B cell (primary cell): ENCODE data around the gene SLC27A5. TPM values are rescaled to one million over a fixed set of nuclear protein-coding genes. Genes with fewer than 3 reads are reported as not detected.

Experiments used
- ATAC-seq: fragments of 200-7000 bp; cut with Tn5 transposase; one replicate; pipeline ENCODE4 v1.10.0; 2021; ENCODE audit warnings: low read depth, mild to moderate bottlenecking, moderate number of reproducible peaks, moderate library complexity
- CTCF ChIA-PET: fragments of 350-600 bp; sonication (Branson Sonifier 250); formaldehyde crosslinking; loops from one replicate; lab custom pipeline; 2021; ENCODE audit warnings: antibody characterized with exemption, inconsistent platforms; lab: Charles Lee
- POLR2A ChIA-PET: fragments of 350-600 bp; sonication (Branson Sonifier 250); formaldehyde crosslinking; loops from one replicate; lab custom pipeline; 2021; ENCODE audit warnings: antibody characterized with exemption; lab: Charles Lee
- DNase-seq: peaks from one replicate; pipeline ENCODE4 v3.0.0; 2013
- H2AFZ ChIP-seq: 2 replicates; pipeline ENCODE4 v1.6.1; 2012; ENCODE audit warnings: mild to moderate bottlenecking, low read depth, low read length; ENCODE audit not compliant: insufficient read depth, poor library complexity, severe bottlenecking
- H3K27ac ChIP-seq, 2 donors: 1 replicate in 1 of 2; 2 replicates in 1 of 2; pipeline ENCODE4 v1.5.1; 2012 to 2013; ENCODE audit warnings: low read length in 2 of 2, mild to moderate bottlenecking in 2 of 2, moderate library complexity in 1 of 2
- H3K27me3 ChIP-seq, 4 experiments: fragments of 200-600 bp in 1 of 4; sonication (generic) in 1 of 4; replicated peaks in 1 of 4; 1 replicate in 2 of 4; 2 replicates in 2 of 4; pipeline versions ENCODE4 v1.6.1 to v1.7.0; 2013 to 2016; ENCODE audit warnings: low read length in 3 of 4, mild to moderate bottlenecking in 2 of 4, mixed read lengths in 1 of 4, moderate library complexity in 1 of 4; ENCODE audit not compliant: insufficient read depth in 4 of 4, control insufficient read depth in 3 of 4; ENCODE audit errors: control extremely low read depth in 1 of 4
- H3K36me3 ChIP-seq, 2 experiments: replicated peaks in 1 of 2; 1 replicate in 1 of 2; 2 replicates in 1 of 2; pipeline versions ENCODE4 v1.6.1 to v1.7.1; 2013; ENCODE audit warnings: low read length in 1 of 2; ENCODE audit not compliant: insufficient read depth in 2 of 2, control insufficient read depth in 1 of 2; ENCODE audit errors: control extremely low read depth in 1 of 2, extremely low read depth in 1 of 2
- H3K4me1 ChIP-seq, 2 donors: fragments of 200-600 bp in 1 of 2; sonication (generic) in 1 of 2; 1 replicate in 1 of 2; 2 replicates in 1 of 2; pipeline versions ENCODE4 v1.5.1 to v1.6.1; 2013 to 2017; ENCODE audit warnings: low read length in 2 of 2; ENCODE audit not compliant: control insufficient read depth in 2 of 2, insufficient read depth in 2 of 2
- H3K4me2 ChIP-seq: replicated peaks from 2 replicates; pipeline ENCODE3; 2012; ENCODE audit warnings: mild to moderate bottlenecking, low read depth, low read length; ENCODE audit not compliant: poor library complexity, severe bottlenecking
- H3K4me3 ChIP-seq, 5 experiments: fragments of 200-600 bp in 1 of 5; sonication (generic) in 1 of 5; 1 replicate in 3 of 5; 2 replicates in 2 of 5; pipeline versions ENCODE4 v1.5.1 to v1.7.0; 2011 to 2016; ENCODE audit warnings: low read length in 4 of 5, mild to moderate bottlenecking in 4 of 5, low read depth in 2 of 5, control low read depth in 1 of 5, moderate library complexity in 1 of 5; ENCODE audit not compliant: insufficient read depth in 1 of 5; ENCODE audit errors: control extremely low read depth in 1 of 5, extremely low read depth in 1 of 5
- H3K79me2 ChIP-seq: fragments of 200-600 bp; sonication (generic); one replicate; pipeline ENCODE4 v1.6.0; 2016; ENCODE audit warnings: low read length; ENCODE audit not compliant: control insufficient read depth, insufficient read depth
- H3K9ac ChIP-seq: fragments of 200-600 bp; sonication (generic); 2 replicates; pipeline ENCODE4 v1.6.1; 2017; ENCODE audit warnings: mild to moderate bottlenecking, low read length, moderate library complexity
- H3K9me3 ChIP-seq, 3 donors: one replicate each; pipeline versions ENCODE4 v1.6.1 to v1.7.1; 2013; ENCODE audit warnings: low read length in 2 of 3; ENCODE audit not compliant: control insufficient read depth in 2 of 3, insufficient read depth in 1 of 3; ENCODE audit errors: control extremely low read depth in 1 of 3
- H4K20me1 ChIP-seq: 2 replicates; pipeline ENCODE4 v1.6.0; 2012; ENCODE audit warnings: mild to moderate bottlenecking, low read length; ENCODE audit not compliant: insufficient read depth, control insufficient read depth, poor library complexity, severe bottlenecking
- H3K27ac Mint-ChIP-seq: one replicate; pipeline ENCODE4 v1.8.0; 2021; ENCODE audit warnings: mixed read lengths
- H3K27me3 Mint-ChIP-seq: one replicate; pipeline ENCODE4 v1.8.0; 2021; ENCODE audit warnings: mixed read lengths
- H3K4me1 Mint-ChIP-seq: one replicate; pipeline ENCODE4 v1.8.0; 2021; ENCODE audit warnings: mixed read lengths
- H3K4me3 Mint-ChIP-seq: one replicate; pipeline ENCODE4 v1.8.0; 2021; ENCODE audit warnings: mixed read lengths
- H3K9me3 Mint-ChIP-seq: one replicate; pipeline ENCODE4 v1.8.0; 2022; ENCODE audit warnings: mixed read lengths; ENCODE audit not compliant: insufficient read depth
- CTCF ChIP-seq: fragments of 200-600 bp; IDR thresholded peaks from one replicate; pipeline ENCODE4 v1.8.0; 2022; ENCODE audit warnings: antibody characterized with exemption, mild to moderate bottlenecking
- EZH2 ChIP-seq: IDR thresholded peaks from 2 replicates; pipeline ENCODE4 v1.6.1; 2012; ENCODE audit warnings: borderline replicate concordance, low read depth, mild to moderate bottlenecking, moderate library complexity, low read length; ENCODE audit not compliant: insufficient read depth, poor library complexity, severe bottlenecking
- WGBS: methylation state at CpG from one replicate; pipeline ENCODE4 v1.1.5; 2013; ENCODE audit warnings: missing lambda C conversion rate; ENCODE audit not compliant: insufficient coverage; 5-methylcytosine and 5-hydroxymethylcytosine counted together
- intact Hi-C: fragments of 100-400 bp; cut with micrococcal nuclease; formaldehyde crosslinking; loops from one replicate; pipeline ENCODE4 v1.10.0; 2022
- polyA plus RNA-seq: library from polyadenylated mRNA; depleted of rRNA; stranded (reverse); fragments of >200 nt; gene quantifications from 2 replicates; pipeline ENCODE4 v1.2.3, GENCODE V29; 2012
- total RNA-seq, 2 donors: library from RNA; stranded (reverse); fragments of 120-200 nt in 1 of 2; gene quantifications; 1 replicate in 1 of 2; 2 replicates in 1 of 2; pipeline versions ENCODE4 v1.2.3 to v1.2.4, GENCODE V29; 2013 to 2022

Gene SLC27A5
- total and polyA plus RNA-seq, 2 donors (not counting 1 experiment from before 2014, with no cell fraction given), result 8.9 to 11.8 TPM

DNA sequence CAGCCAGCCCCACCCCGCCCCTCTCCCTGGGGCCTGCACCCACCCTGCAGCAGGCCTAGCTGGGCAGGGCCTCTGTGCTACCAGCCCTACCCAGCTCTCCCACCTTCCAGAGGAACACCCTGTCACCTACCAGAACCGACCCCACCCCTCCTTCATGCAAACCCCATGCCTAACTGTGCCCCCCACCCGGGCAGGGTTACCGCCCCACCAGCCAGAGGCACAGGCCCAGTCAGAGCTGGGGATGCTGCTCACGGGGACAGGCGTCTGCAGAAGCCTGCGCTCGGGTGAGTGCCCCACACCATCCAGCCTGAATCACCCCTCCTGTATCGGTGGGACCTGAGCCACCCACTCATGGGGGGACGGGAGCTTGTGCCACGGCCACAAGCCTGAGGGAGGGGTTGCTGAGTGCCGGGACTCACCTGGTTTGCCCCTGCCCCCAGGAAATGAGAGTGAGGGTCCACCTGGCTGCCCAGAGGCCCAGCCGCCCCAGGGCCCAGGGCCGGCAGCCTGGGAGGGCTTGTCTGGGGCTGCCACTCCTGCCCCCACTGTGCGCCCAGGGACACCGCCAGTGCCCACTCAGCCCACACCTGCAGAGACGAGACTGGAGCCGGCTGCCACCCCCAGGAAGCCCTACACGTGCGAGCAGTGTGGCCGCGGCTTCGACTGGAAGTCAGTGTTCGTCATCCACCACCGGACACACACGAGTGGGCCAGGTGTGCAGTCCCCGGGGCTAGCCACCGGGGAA is 31.9 kb downstream of the SLC27A5 start:
- POLR2A ChIA-PET, result no interaction called here
- WGBS, result 91% methylated on average over 24 of the region's 28 CpGs
- no peaks in the 10 kb centered on the region for H3K27me3 ChIP-seq
- no peaks in the 10 kb centered on the region for H4K20me1 ChIP-seq
- no peak overlapping the region for H3K4me3 Mint-ChIP-seq
- H3K4me2 ChIP-seq, result no peak overlapping the region
- no peak overlapping the region for H3K27ac Mint-ChIP-seq
- H3K9ac ChIP-seq, result no peak overlapping the region
- H3K79me2 ChIP-seq, result no peaks in the 10 kb centered on the region
- intact Hi-C loops, result loop anchor here (5.0 kb wide), 1 partner anchor 118 kb away; the partner anchor contains the start of gene ZNF497
- H3K27ac ChIP-seq, result no peak overlapping the region
- no peaks in the 10 kb centered on the region for H3K9me3 ChIP-seq
- H3K4me3 ChIP-seq, result no peak overlapping the region
- ATAC-seq (no peak), DNase-seq (no peak)
- H3K27me3 Mint-ChIP-seq, result no peaks in the 10 kb centered on the region
- TF ChIP-seq EZH2 (no peak), CTCF (no peak)
- CTCF ChIA-PET, result no interaction called here
- peaks cover 18% of the 10 kb centered on the region for H3K4me1 Mint-ChIP-seq
- peaks cover 12 to 16% of the 10 kb centered on the region in 2 donors for H3K4me1 ChIP-seq
- no peaks in the 10 kb centered on the region for H3K9me3 Mint-ChIP-seq
- peaks cover 0 to 2% of the 10 kb centered on the region in 2 experiments for H3K36me3 ChIP-seq
- no peak overlapping the region for H2AFZ ChIP-seq

- ATAC-seq (no peak), DNase-seq (no peak)
- CTCF ChIA-PET, result no interaction called here
- H3K27me3 ChIP-seq, result no peaks in the 10 kb centered on the region
- 90% methylated on average over 2 of the region's 7 CpGs for WGBS
- no peaks in the 10 kb centered on the region for H4K20me1 ChIP-seq
- no peak overlapping the region for H3K27ac ChIP-seq
- TF ChIP-seq EZH2, result no peak
- no peak for TF ChIP-seq CTCF
- Mint-ChIP-seq H3K4me3 (no peak overlapping the region), H3K4me1 (peaks cover 20% of the 10 kb centered on the region), H3K27ac (no peak overlapping the region), H3K9me3 (no peaks in the 10 kb centered on the region), H3K27me3 (no peaks in the 10 kb centered on the region)
- H3K36me3 ChIP-seq, result peaks cover 0 to 2% of the 10 kb centered on the region in 2 experiments
- H3K4me3 ChIP-seq, result no peak overlapping the region
- peaks cover 14 to 18% of the 10 kb centered on the region in 2 donors for H3K4me1 ChIP-seq
- H3K4me2 ChIP-seq, result no peak overlapping the region
- intact Hi-C loops, result loop anchor here (5.0 kb wide), 1 partner anchor 117 kb away; the partner anchor contains the start of gene ZNF497
- no peaks in the 10 kb centered on the region for H3K79me2 ChIP-seq
- POLR2A ChIA-PET, result no interaction called here
- H3K9ac ChIP-seq, result no peak overlapping the region
- H3K9me3 ChIP-seq, result no peaks in the 10 kb centered on the region
- no peak overlapping the region for H2AFZ ChIP-seq
These were observed 32.5 kb downstream of the SLC27A5 start for GRCh38 chr19:58479303-58479702.
